Raji (cell line): ENCODE measurements around the gene EEA1.

Experiments
- POLR2A ChIP-seq: IDR thresholded peaks from 2 replicates; pipeline ENCODE4 v1.6.1; 2011; ENCODE audit warnings: low read depth, low read length, control low read depth; ENCODE audit not compliant: insufficient read depth

The EEA1 gene

GRCh38 chr12:92928962-92929915, at the start of gene EEA1:
TSS of gene EEA1 (minus strand) at chr12:92929295. CDS start at chr12:92929066, 229 bp downstream.
- peak; percentile 93 for TF ChIP-seq POLR2A

- TF ChIP-seq POLR2A = no peak
Measured at GRCh38 chr12:92978607-92979006, 49.5 kb upstream of the EEA1 start.

GRCh38 chr12:92977326-92977725, 48.2 kb upstream of the EEA1 start:
- TF ChIP-seq POLR2A = no peak

GRCh38 chr12:92974759-92975158, 45.7 kb upstream of the EEA1 start:
- TF ChIP-seq POLR2A = no peak

GRCh38 chr12:92973614-92974013, 44.5 kb upstream of the EEA1 start:
- no peak for TF ChIP-seq POLR2A

GRCh38 chr12:92971859-92972524, 42.9 kb upstream of the EEA1 start:
- no peak for TF ChIP-seq POLR2A

- no peak for TF ChIP-seq POLR2A
Measured at GRCh38 chr12:92968176-92968813, 39.2 kb upstream of the EEA1 start.

GRCh38 chr12:92961949-92962348, 32.9 kb upstream of the EEA1 start:
- TF ChIP-seq POLR2A = no peak

- TF ChIP-seq POLR2A = no peak
Measured at GRCh38 chr12:92955997-92956663, 27.0 kb upstream of the EEA1 start.

GRCh38 chr12:92953747-92954146, 24.7 kb upstream of the EEA1 start:
- TF ChIP-seq POLR2A = no peak

GRCh38 chr12:92952394-92952793, 23.3 kb upstream of the EEA1 start:
- no peak for TF ChIP-seq POLR2A

GRCh38 chr12:92951006-92951405, 21.9 kb upstream of the EEA1 start:
- TF ChIP-seq POLR2A = no peak

- no peak for TF ChIP-seq POLR2A
Measured at GRCh38 chr12:92950011-92950410, 20.9 kb upstream of the EEA1 start.

GRCh38 chr12:92949466-92949865, 20.4 kb upstream of the EEA1 start:
- TF ChIP-seq POLR2A = no peak

GRCh38 chr12:92947589-92948215, 18.6 kb upstream of the EEA1 start:
- TF ChIP-seq POLR2A = no peak
